HL-60 (cell line): ENCODE results near the gene ST6GALNAC2.

Experiments used
- DNase-seq, 2 experiments: peaks; one replicate each; pipeline ENCODE4 v3.0.0-alpha.2; 2010 to 2020; ENCODE audit warnings: low read depth in 1 of 2, low spot score in 1 of 2
- H3K27ac ChIP-seq: fragments of 250-450 bp; sonication (Bioruptor Pico); replicated peaks from 2 replicates; pipeline ENCODE4 v1.5.1; 2020; ENCODE audit warnings: mild to moderate bottlenecking, moderate library complexity
- H3K27me3 ChIP-seq: fragments of 250-450 bp; sonication (Bioruptor Pico); 2 replicates; pipeline ENCODE4 v1.5.1; 2021; ENCODE audit warnings: mild to moderate bottlenecking, moderate library complexity; ENCODE audit not compliant: insufficient read depth, poor library complexity, severe bottlenecking
- H3K4me3 ChIP-seq: replicated peaks from 2 replicates; pipeline ENCODE4 v1.5.1; 2011; ENCODE audit warnings: mild to moderate bottlenecking, control low read depth, low read length; ENCODE audit not compliant: insufficient read depth
- CTCF ChIP-seq: IDR thresholded peaks from one replicate; pipeline ENCODE4 v1.5.1; 2011; ENCODE audit warnings: low read length, control low read depth, inconsistent platforms; ENCODE audit not compliant: insufficient read depth
- GABPA ChIP-seq: IDR thresholded peaks from 2 replicates; pipeline ENCODE4 v1.6.1; 2012; ENCODE audit warnings: low read depth
- POLR2AphosphoS5 ChIP-seq: IDR thresholded peaks from 2 replicates; pipeline ENCODE4 v1.6.1; 2012; ENCODE audit warnings: low read depth
- REST ChIP-seq: IDR thresholded peaks from 2 replicates; pipeline ENCODE4 v1.6.1; 2012; ENCODE audit warnings: low read depth; ENCODE audit not compliant: insufficient replicate concordance
- SPI1 ChIP-seq: IDR thresholded peaks from 2 replicates; pipeline ENCODE4 v1.6.1; 2012; ENCODE audit warnings: low read depth, mild to moderate bottlenecking, borderline replicate concordance

Gene ST6GALNAC2

GRCh38 chr17:76553178-76553908 lies 32.3 kb downstream of the ST6GALNAC2 start:
- H3K27ac ChIP-seq = no peak overlapping the region
- no peaks in the 10 kb centered on the region for H3K27me3 ChIP-seq

GRCh38 chr17:76551685-76552084 lies 34.0 kb downstream of the ST6GALNAC2 start:
- no peak for DNase-seq
- TF ChIP-seq GABPA (no peak), CTCF (no peak), SPI1 (no peak), POLR2AphosphoS5 (no peak), REST (no peak)
- H3K27ac ChIP-seq = no peak overlapping the region

More at GRCh38 chr17:76553178-76553908, 32.3 kb downstream of the ST6GALNAC2 start:
- TF ChIP-seq REST (no peak), GABPA (no peak), POLR2AphosphoS5 (no peak), CTCF (no peak), SPI1 (no peak)
- no peak overlapping the region for H3K4me3 ChIP-seq
- DNase-seq = no peak

GRCh38 chr17:76550712-76551615 lies 34.7 kb downstream of the ST6GALNAC2 start:
- DNase-seq = peak in 1 of 2 experiments; percentile 76
- Histone ChIP-seq H3K27me3 (no peaks in the 10 kb centered on the region), H3K4me3 (no peak overlapping the region), H3K27ac (peak overlapping the region; percentile 22; the same call in 1 of the 2 replicates)
- TF ChIP-seq GABPA = no peak
- TF ChIP-seq CTCF = no peak
- no peak for TF ChIP-seq REST
- TF ChIP-seq POLR2AphosphoS5 = no peak
- no peak for TF ChIP-seq SPI1

More at GRCh38 chr17:76551685-76552084, 34.0 kb downstream of the ST6GALNAC2 start:
- Histone ChIP-seq H3K27me3 (no peaks in the 10 kb centered on the region), H3K4me3 (no peak overlapping the region)
